KOPT-K1 (cell line): ENCODE results near the gene NR0B2.
"Not testable (repeated sequence)": the region's sequence is repeated elsewhere in the genome, so short reads cannot be mapped to it uniquely, and the experiment has no call there.

ENCODE experiments used
- H3K27ac ChIP-seq: fragments of 200-600 bp; sonication (generic); 2 replicates; pipeline ENCODE4 v1.5.1; 2016; ENCODE audit warnings: antibody characterized with exemption, mild to moderate bottlenecking, low read depth, low read length; ENCODE audit not compliant: poor library complexity, severe bottlenecking
- H3K36me3 ChIP-seq: fragments of 200-600 bp; sonication (generic); 2 replicates; pipeline ENCODE4 v1.5.1; 2017; ENCODE audit warnings: antibody characterized with exemption, mild to moderate bottlenecking, low read length, moderate library complexity; ENCODE audit not compliant: insufficient read depth
- H3K9me3 ChIP-seq: fragments of 200-600 bp; sonication (generic); 2 replicates; pipeline ENCODE4 v1.5.1; 2017; ENCODE audit warnings: antibody characterized with exemption, low read length, mild to moderate bottlenecking; ENCODE audit not compliant: insufficient read depth, poor library complexity, severe bottlenecking

The NR0B2 gene

GRCh38 chr1:26882696-26883463 is 30.9 kb downstream of the NR0B2 start:
- no peaks in the 10 kb centered on the region for H3K9me3 ChIP-seq
- peaks cover 97% of the 10 kb centered on the region for H3K36me3 ChIP-seq
- H3K27ac ChIP-seq, result no peak overlapping the region

DNA sequence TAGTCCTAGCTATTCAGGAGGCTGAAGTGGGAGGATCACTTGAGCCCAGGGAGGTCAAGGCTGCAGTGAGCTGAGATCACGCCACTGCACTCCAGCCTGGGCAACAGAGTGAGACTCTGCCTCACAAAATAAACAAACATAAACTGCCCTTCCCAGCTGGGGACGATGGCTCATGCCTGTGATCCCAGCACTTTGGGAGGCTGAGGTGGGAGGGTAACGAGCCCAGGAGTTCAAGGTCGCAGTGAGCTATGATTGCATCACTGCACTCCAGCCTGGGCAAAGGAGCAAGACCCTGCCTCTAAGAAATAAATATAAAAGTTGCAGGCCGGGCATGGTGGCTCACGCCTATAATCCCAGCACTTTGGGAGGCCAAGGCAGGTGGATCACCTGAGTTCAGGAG is 32.2 kb downstream of the NR0B2 start:
- not testable (repeated sequence) for H3K9me3 ChIP-seq, H3K27ac ChIP-seq
- peaks cover 99% of the 10 kb centered on the region for H3K36me3 ChIP-seq

GRCh38 chr1:26879793-26880192 is 34.0 kb downstream of the NR0B2 start:
- no peak overlapping the region for H3K27ac ChIP-seq
- no peaks in the 10 kb centered on the region for H3K9me3 ChIP-seq
- H3K36me3 ChIP-seq, result peaks cover 97% of the 10 kb centered on the region

DNA sequence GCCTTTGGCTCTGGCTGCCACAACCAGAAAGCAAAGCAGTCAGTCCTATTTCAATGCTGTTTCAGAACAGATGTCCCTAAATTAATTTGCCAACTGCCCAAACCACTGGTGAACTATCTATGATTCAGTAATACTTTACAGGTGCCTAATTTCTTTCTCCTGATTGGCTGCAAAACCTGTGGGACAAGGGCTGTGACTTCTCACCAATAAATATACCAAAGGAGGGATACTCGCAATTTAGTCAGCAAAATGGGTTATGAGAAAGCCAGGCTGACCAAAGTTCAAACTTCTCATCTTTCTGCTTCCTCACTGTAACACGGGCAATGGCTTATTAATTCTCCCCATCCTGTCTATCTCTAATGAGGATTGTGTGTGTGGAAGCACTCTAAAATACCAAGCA is 36.4 kb downstream of the NR0B2 start:
- Histone ChIP-seq H3K36me3 (peaks cover 72% of the 10 kb centered on the region), H3K27ac (peak overlapping the region; percentile 13), H3K9me3 (no peaks in the 10 kb centered on the region)

DNA sequence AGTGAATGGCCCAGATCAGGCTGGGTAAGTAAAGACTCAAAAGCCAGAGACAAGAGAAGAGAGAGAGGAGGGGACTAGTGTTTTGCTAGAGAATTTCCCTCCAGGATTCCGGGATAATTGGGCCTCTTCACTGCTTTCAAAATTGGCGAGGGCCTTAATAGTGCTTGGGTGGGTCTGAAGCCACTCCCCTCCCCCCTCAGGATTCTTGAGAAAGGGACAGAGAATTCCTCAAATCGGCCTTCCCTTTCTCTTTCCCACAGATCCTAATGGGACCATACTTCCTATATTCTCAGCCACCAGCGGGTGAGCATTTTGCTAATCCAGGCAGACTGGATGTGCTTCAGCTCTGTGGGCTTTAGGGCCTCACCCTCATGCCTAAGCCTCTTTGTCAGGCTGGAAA is 38.9 kb downstream of the NR0B2 start:
- H3K9me3 ChIP-seq, result no peaks in the 10 kb centered on the region
- H3K27ac ChIP-seq, result no peak overlapping the region
- H3K36me3 ChIP-seq, result peaks cover 49% of the 10 kb centered on the region

- not testable (repeated sequence) for H3K9me3 ChIP-seq, H3K27ac ChIP-seq
- peaks cover 31% of the 10 kb centered on the region for H3K36me3 ChIP-seq
Measured at GRCh38 chr1:26873097-26873496, 40.7 kb downstream of the NR0B2 start.

- Histone ChIP-seq H3K9me3 (no peaks in the 10 kb centered on the region), H3K27ac (peak overlapping the region; percentile 99)
Measured at GRCh38 chr1:26864610-26865480, 48.9 kb downstream of the NR0B2 start.

DNA sequence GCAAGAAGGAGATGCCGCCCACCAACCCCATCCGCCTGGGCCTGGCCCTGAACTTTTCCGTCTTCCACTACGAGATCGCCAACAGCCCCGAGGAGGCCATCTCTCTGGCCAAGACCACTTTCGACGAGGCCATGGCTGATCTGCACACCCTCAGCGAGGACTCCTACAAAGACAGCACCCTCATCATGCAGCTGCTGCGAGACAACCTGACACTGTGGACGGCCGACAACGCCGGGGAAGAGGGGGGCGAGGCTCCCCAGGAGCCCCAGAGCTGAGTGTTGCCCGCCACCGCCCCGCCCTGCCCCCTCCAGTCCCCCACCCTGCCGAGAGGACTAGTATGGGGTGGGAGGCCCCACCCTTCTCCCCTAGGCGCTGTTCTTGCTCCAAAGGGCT is 50.1 kb downstream of the NR0B2 start:
- no peaks in the 10 kb centered on the region for H3K36me3 ChIP-seq
- H3K27ac ChIP-seq, result peak overlapping the region; percentile 99
- no peaks in the 10 kb centered on the region for H3K9me3 ChIP-seq

More at GRCh38 chr1:26864610-26865480, 48.9 kb downstream of the NR0B2 start:
- no peaks in the 10 kb centered on the region for H3K36me3 ChIP-seq

DNA sequence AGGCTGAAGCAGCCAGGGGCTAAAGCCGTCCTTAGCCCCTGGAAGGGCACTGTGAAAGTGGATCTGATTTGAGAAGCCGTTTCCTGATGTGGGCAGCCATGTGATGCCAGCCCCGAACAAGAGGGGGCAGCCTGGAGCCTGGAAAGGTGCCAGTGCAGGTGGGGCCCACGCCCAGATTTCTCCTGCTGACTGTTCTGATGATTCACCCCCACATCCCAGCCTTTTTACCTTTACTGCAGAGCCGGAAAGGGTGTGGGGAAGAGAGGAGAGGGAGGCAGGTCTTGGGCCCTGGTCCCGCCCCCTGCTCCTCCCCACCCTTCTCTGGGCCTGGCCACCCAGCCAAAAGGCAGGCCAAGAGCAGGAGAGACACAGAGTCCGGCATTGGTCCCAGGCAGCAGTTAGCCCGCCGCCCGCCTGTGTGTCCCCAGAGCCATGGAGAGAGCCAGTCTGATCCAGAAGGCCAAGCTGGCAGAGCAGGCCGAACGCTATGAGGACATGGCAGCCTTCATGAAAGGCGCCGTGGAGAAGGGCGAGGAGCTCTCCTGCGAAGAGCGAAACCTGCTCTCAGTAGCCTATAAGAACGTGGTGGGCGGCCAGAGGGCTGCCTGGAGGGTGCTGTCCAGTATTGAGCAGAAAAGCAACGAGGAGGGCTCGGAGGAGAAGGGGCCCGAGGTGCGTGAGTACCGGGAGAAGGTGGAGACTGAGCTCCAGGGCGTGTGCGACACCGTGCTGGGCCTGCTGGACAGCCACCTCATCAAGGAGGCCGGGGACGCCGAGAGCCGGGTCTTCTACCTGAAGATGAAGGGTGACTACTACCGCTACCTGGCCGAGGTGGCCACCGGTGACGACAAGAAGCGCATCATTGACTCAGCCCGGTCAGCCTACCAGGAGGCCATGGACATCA is 50.7 kb downstream of the NR0B2 start, which contains the start of gene SFN:
TSS of gene SFN (plus strand) at position 369 of the 904 bp plus-strand sequence. CDS start at position 433, 64 bp downstream.
- no peaks in the 10 kb centered on the region for H3K36me3 ChIP-seq
- peak within 1 kb of the TSS; percentile 99 for H3K27ac ChIP-seq
- H3K9me3 ChIP-seq, result no peaks in the 10 kb centered on the region

DNA sequence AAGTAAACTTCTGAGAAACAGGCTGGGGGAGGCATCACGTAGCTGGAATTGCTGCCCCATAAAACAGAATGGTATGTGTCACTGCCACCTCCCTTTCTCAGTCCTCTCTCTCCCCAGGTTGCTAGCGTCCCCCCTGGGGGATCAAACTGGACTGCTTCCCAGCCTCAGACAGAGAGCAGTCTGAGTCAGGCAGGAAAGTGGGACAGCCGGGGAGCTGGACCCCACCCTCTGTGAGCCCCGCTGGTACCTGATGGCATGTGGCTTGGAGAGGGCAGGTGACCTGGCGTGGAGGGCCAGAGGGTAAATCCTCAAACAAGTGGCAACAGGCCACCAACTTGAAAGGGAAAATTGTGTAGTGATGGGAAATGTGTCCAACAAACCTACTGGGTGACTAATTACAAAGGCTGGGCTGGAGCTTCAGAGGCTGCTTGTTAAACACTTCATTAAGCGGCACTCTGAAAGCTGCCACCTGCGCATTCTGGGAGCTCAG is 51.8 kb downstream of the NR0B2 start:
- no peaks in the 10 kb centered on the region for H3K36me3 ChIP-seq
- H3K27ac ChIP-seq, result no peak overlapping the region
- H3K9me3 ChIP-seq, result no peaks in the 10 kb centered on the region
